Smooth muscle cell (in vitro differentiated cells): Measurements from ENCODE around the gene ADAMTS12. TPM values are rescaled to one million over a fixed set of nuclear protein-coding genes. Genes with fewer than 3 reads are reported as not detected.

Source experiments
- DNase-seq: peaks from one replicate; lab custom pipeline; 2025; ENCODE audit not compliant: unreplicated experiment; lab: John Stamatoyannopoulos, UW
- H2AFZ ChIP-seq: fragments of 200-600 bp; sonication (generic); 2 replicates; pipeline ENCODE4 v1.6.0; 2016; ENCODE audit warnings: antibody characterized with exemption, low read depth, mild to moderate bottlenecking
- H3F3A ChIP-seq: fragments of 200-600 bp; sonication (generic); 2 replicates; pipeline ENCODE4 v1.6.0; 2017; ENCODE audit warnings: antibody characterized with exemption, low read depth
- H3K27ac ChIP-seq: fragments of 200-600 bp; sonication (generic); 2 replicates; pipeline ENCODE4 v1.5.1; 2016; ENCODE audit warnings: low read depth, mild to moderate bottlenecking
- H3K27me3 ChIP-seq: fragments of 200-600 bp; sonication (generic); 2 replicates; pipeline ENCODE4 v1.6.1; 2016; ENCODE audit warnings: low read depth, mild to moderate bottlenecking
- H3K36me3 ChIP-seq: fragments of 200-600 bp; sonication (generic); 2 replicates; pipeline ENCODE4 v1.5.1; 2016; ENCODE audit warnings: low read depth
- H3K4me1 ChIP-seq: fragments of 200-600 bp; sonication (generic); 2 replicates; pipeline ENCODE4 v1.5.1; 2016; ENCODE audit warnings: low read depth
- H3K4me2 ChIP-seq: fragments of 200-600 bp; sonication (generic); 2 replicates; pipeline ENCODE4 v1.6.0; 2016; ENCODE audit warnings: mild to moderate bottlenecking
- H3K4me3 ChIP-seq: fragments of 200-600 bp; sonication (generic); 2 replicates; pipeline ENCODE4 v1.5.1; 2016; ENCODE audit warnings: mild to moderate bottlenecking
- H3K79me2 ChIP-seq: fragments of 200-600 bp; sonication (generic); 2 replicates; pipeline ENCODE4 v1.6.0; 2016; ENCODE audit warnings: low read depth, mild to moderate bottlenecking
- H3K9ac ChIP-seq: fragments of 200-600 bp; sonication (generic); 2 replicates; pipeline ENCODE4 v1.6.0; 2016; ENCODE audit warnings: low read depth
- H3K9me3 ChIP-seq: fragments of 200-600 bp; sonication (generic); replicated peaks from 2 replicates; pipeline ENCODE4 v1.5.1; 2016; ENCODE audit warnings: low read depth
- H4K20me1 ChIP-seq: fragments of 200-600 bp; sonication (generic); 2 replicates; pipeline ENCODE4 v1.6.0; 2016; ENCODE audit warnings: low read depth
- WGBS: methylation state at CpG from one replicate; pipeline ENCODE4 v1.1.7; 2016; ENCODE audit warnings: low lambda C conversion rate; 5-methylcytosine and 5-hydroxymethylcytosine counted together
- polyA plus RNA-seq: library from polyadenylated mRNA; unstranded; fragments of >200 nt; fragmentation: Nextera tagmentation; extraction: Ambion mirVana; gene quantifications from 2 replicates; pipeline ENCODE4 v1.2.1, GENCODE V29; 2016
- total RNA-seq: library from RNA; depleted of rRNA; stranded (reverse); fragments of >200 nt; gene quantifications from 2 replicates; pipeline ENCODE4 v1.2.3, GENCODE V29; 2014
- TF ChIP-seq, protein P1 (sequence below): fragments of 200-600 bp; sonication (generic); IDR thresholded peaks from 2 replicates; pipeline ENCODE4 v1.5.1; 2017; ENCODE audit warnings: borderline replicate concordance, mild to moderate bottlenecking, antibody characterized with exemption; ENCODE audit not compliant: insufficient read depth, poor library complexity, severe bottlenecking

Gene ADAMTS12
- total and polyA plus RNA-seq, 2 experiments from 2014 or later, result 34.3 to 84.9 TPM

DNA sequence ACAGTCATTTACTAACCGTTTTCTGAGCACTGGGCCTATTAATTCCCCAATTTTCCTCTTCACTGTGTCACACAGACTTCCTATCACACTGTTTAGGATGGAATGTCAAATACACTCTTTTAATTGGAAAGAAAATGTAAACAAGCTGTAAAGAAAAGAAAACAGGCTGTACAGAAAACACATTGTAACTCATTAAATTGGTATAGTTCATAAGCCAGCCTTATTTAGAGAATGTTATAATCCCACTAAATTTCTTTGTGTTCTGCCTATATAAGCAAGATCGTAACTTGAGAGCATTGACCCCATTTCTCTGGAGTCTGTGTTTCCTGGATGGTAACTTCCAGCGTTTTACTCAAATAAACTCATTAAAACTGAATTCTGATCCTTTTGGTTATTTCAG lies 404.6 kb downstream of the ADAMTS12 start:
- DNase-seq, result no peak
- WGBS, result 45% methylated on average over 3 of the region's 3 CpGs
- peaks cover 12% of the 10 kb centered on the region for H3K4me1 ChIP-seq
- H3K27ac ChIP-seq, result no peak overlapping the region
- no peaks in the 10 kb centered on the region for H3K36me3 ChIP-seq
- H3K4me2 ChIP-seq, result no peak overlapping the region
- no peaks in the 10 kb centered on the region for H3K9me3 ChIP-seq
- no peaks in the 10 kb centered on the region for H3K79me2 ChIP-seq
- H2AFZ ChIP-seq, result no peak overlapping the region
- no peak overlapping the region for H3K4me3 ChIP-seq
- H3F3A ChIP-seq, result no peaks in the 10 kb centered on the region
- TF ChIP-seq, protein P1, sequence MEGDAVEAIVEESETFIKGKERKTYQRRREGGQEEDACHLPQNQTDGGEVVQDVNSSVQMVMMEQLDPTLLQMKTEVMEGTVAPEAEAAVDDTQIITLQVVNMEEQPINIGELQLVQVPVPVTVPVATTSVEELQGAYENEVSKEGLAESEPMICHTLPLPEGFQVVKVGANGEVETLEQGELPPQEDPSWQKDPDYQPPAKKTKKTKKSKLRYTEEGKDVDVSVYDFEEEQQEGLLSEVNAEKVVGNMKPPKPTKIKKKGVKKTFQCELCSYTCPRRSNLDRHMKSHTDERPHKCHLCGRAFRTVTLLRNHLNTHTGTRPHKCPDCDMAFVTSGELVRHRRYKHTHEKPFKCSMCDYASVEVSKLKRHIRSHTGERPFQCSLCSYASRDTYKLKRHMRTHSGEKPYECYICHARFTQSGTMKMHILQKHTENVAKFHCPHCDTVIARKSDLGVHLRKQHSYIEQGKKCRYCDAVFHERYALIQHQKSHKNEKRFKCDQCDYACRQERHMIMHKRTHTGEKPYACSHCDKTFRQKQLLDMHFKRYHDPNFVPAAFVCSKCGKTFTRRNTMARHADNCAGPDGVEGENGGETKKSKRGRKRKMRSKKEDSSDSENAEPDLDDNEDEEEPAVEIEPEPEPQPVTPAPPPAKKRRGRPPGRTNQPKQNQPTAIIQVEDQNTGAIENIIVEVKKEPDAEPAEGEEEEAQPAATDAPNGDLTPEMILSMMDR, result no peak
- H3K27me3 ChIP-seq, result no peaks in the 10 kb centered on the region
- H3K9ac ChIP-seq, result no peak overlapping the region
- H4K20me1 ChIP-seq, result no peaks in the 10 kb centered on the region

DNA sequence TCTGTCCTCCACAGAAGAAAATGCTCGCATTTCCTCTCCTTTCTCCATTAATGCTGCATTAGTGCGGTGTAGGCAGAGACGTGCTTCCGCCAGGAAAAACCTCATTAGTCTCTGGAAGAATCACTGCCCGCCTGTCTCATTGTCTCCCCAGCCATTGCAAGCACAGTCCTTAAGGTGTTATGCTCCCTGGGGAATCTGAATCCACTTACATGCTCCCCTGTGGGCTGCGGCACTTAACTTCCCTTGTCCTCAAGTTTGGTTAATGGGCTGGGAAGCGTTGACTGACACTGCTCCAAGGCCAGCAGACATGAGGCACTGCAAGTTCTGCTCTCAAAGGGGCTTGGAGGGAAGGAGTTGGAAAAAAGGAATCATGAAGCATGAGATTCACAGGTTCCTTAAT lies 409.5 kb downstream of the ADAMTS12 start:
- TF ChIP-seq, protein P1, result no peak
- Histone ChIP-seq H3K27me3 (no peaks in the 10 kb centered on the region), H4K20me1 (no peaks in the 10 kb centered on the region), H3K9me3 (no peaks in the 10 kb centered on the region), H3K4me3 (no peak overlapping the region), H3K4me2 (no peak overlapping the region), H3K9ac (no peak overlapping the region), H3K4me1 (no peaks in the 10 kb centered on the region), H3K36me3 (no peaks in the 10 kb centered on the region), H3K79me2 (no peaks in the 10 kb centered on the region), H3K27ac (no peak overlapping the region), H3F3A (no peaks in the 10 kb centered on the region), H2AFZ (no peak overlapping the region)
- DNase-seq, result no peak
- WGBS, result 75% methylated on average over 7 of the region's 7 CpGs

DNA sequence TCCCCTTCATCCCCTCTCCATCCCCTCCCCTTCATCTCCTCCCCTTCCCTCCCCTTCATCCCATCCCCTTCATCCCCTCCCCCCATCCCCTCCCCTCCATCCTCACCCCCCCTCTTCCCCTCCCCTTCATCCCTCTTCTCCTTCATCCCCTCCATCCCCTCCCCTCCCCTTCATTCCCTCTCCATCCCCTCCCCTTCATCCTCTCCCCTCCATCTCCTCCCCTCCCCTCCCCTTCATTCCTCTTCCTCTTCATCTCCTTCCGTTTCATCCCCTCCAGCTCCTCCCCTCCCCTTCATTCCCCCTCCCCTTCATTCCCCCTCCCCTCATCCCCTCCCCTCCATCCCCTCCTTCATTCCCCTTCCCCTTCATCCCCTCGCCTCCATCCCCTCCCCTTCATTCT lies 410.9 kb downstream of the ADAMTS12 start:
- TF ChIP-seq, protein P1, result no peak
- H3F3A ChIP-seq, result peaks cover 5% of the 10 kb centered on the region
- H3K9ac ChIP-seq, result no peak overlapping the region
- no peak overlapping the region for H3K4me3 ChIP-seq
- no peaks in the 10 kb centered on the region for H3K27me3 ChIP-seq
- WGBS, result no CpG with 5 or more reads among the region's 2 CpGs
- no peak for DNase-seq
- H3K27ac ChIP-seq, result no peak overlapping the region
- H4K20me1 ChIP-seq, result no peaks in the 10 kb centered on the region
- peaks cover 3% of the 10 kb centered on the region for H3K36me3 ChIP-seq
- no peak overlapping the region for H2AFZ ChIP-seq
- H3K4me2 ChIP-seq, result no peak overlapping the region
- H3K9me3 ChIP-seq, result no peaks in the 10 kb centered on the region
- H3K4me1 ChIP-seq, result no peaks in the 10 kb centered on the region
- no peaks in the 10 kb centered on the region for H3K79me2 ChIP-seq

DNA sequence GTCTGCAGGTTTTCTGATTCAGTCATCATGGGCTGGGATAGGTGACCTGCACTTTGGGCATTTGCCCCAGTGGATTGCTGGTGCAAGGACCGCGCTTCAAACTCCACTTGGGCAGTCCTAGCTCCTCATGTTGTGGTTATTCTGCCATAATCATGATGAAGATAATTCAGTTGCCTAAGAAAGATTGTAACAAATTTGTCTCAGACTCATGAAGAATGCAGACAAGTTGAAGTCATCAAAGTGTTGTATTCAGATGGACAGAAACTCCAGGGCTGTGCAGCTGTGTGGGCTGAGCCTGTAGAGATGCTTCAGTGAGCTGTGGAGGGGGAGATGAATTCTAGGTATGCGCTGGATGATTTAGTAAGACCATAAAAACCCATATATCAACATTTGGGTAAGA lies 412.5 kb downstream of the ADAMTS12 start:
- no peaks in the 10 kb centered on the region for H3K79me2 ChIP-seq
- peaks cover 10% of the 10 kb centered on the region for H3F3A ChIP-seq
- H3K9ac ChIP-seq, result no peak overlapping the region
- H3K4me3 ChIP-seq, result no peak overlapping the region
- H3K27ac ChIP-seq, result no peak overlapping the region
- H3K27me3 ChIP-seq, result no peaks in the 10 kb centered on the region
- no peaks in the 10 kb centered on the region for H3K9me3 ChIP-seq
- no peak overlapping the region for H2AFZ ChIP-seq
- no peaks in the 10 kb centered on the region for H3K4me1 ChIP-seq
- TF ChIP-seq, protein P1, result no peak
- H3K4me2 ChIP-seq, result no peak overlapping the region
- peaks cover 5% of the 10 kb centered on the region for H4K20me1 ChIP-seq
- 84% methylated on average over 3 of the region's 3 CpGs for WGBS
- no peak for DNase-seq
- peaks cover 16% of the 10 kb centered on the region for H3K36me3 ChIP-seq
